ENCODE measurements around the gene CCDC3. TPM values are rescaled to one million over a fixed set of nuclear protein-coding genes. Genes with fewer than 3 reads are reported as not detected.
"Not testable (repeated sequence)": the region's sequence is repeated elsewhere in the genome, so short reads cannot be mapped to it uniquely, and the experiment has no call there.

Gene CCDC3
- total RNA-seq, 1 donor from 2014 or later = 0.09 TPM

DNA sequence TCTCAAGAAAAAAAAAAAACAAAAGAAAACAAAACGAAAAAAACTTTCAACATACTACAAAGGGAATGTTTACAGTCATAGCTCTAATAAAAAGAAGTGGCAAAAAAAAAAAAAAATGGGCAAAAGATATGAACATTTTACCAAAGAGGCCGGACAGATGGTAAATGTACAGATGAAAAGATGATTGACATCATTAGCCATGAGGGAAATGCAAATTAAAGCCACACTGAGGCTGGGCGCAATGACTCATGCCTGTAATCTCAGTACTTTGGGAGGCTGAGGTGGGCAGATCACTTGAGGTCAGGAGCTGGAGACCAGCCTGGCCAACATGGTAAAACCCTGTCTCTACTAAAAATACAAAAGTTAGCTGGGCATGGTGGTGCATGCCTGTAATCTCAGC, 17.9 kb downstream of the CCDC3 start:
- H3K4me1 Mint-ChIP-seq; intact Hi-C loops (cut with micrococcal nuclease); H3K4me3 Mint-ChIP-seq; H3K36me3 Mint-ChIP-seq (ENCODE audit: low read depth); H3K27ac Mint-ChIP-seq; H3K27me3 Mint-ChIP-seq; H3K9me3 Mint-ChIP-seq; DNase-seq: not testable (repeated sequence)

DNA sequence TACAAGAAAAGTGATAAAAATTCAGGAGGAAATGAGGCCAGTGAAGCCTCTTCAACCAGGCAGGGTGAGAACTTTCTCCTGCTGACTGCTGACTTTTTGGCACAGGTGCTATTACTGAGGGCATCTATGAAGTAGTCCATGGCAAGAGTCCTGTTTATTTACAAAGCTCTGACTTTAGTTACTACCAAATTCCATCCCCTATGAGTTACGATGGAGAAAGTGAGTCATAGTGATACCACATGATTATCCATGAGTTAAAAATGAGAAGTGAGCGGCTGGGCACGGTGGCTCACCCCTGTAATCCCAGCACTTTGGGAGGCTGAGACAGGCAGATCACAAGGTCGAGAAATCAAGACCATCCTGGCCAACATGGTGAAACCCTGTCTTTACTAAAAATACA, 19.9 kb downstream of the CCDC3 start:
- no peaks in the 10 kb centered on the region for H3K36me3 Mint-ChIP-seq (ENCODE audit: low read depth)
- no peaks in the 10 kb centered on the region for H3K4me1 Mint-ChIP-seq
- no peaks in the 10 kb centered on the region for H3K9me3 Mint-ChIP-seq
- DNase-seq = no peak
- H3K27me3 Mint-ChIP-seq = peaks cover 2% of the 10 kb centered on the region
- intact Hi-C loops (cut with micrococcal nuclease) = no loop called here
- H3K4me3 Mint-ChIP-seq = no peak overlapping the region
- no peak overlapping the region for H3K27ac Mint-ChIP-seq

GRCh38 chr10:12980713-12981306, 20.7 kb downstream of the CCDC3 start:
- intact Hi-C loops (cut with micrococcal nuclease) = no loop called here
- no peak overlapping the region for H3K4me3 Mint-ChIP-seq
- H3K27me3 Mint-ChIP-seq = peaks cover 2% of the 10 kb centered on the region
- no peak for DNase-seq
- no peaks in the 10 kb centered on the region for H3K9me3 Mint-ChIP-seq
- no peak overlapping the region for H3K27ac Mint-ChIP-seq
- no peaks in the 10 kb centered on the region for H3K4me1 Mint-ChIP-seq
- no peaks in the 10 kb centered on the region for H3K36me3 Mint-ChIP-seq (ENCODE audit: low read depth)

DNA sequence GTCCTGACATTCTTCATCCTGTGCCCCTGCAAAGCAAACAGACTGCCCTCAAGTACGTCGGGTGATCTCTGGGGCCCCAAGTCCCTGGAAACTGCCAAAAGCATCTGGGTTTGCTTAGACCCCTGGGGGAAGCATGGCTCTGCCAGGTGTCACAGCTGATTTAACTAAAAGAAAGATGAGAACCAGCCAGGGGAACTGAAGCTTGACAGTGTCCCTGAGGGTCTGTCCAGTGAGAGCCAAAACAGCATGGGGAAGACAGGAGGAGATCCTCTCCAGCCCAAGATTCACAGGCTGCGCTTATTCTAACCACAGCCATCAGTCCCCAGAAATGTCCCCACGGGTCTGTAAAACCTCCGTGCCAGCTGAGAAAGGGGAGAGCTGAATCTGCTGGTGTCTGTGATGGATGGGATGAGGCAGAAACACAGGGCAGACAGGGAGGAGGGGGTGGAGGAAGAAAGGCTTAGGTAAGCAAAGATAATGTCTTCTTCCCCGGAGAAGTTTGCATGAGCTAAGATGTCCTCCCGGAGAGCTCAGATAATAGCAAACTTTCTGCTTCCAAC, 21.3 kb downstream of the CCDC3 start:
- Mint-ChIP-seq H3K4me3 (no peak overlapping the region), H3K27me3 (peaks cover 2% of the 10 kb centered on the region), H3K9me3 (no peaks in the 10 kb centered on the region), H3K4me1 (no peaks in the 10 kb centered on the region), H3K27ac (no peak overlapping the region), H3K36me3 (ENCODE audit: low read depth) (no peaks in the 10 kb centered on the region)
- intact Hi-C loops (cut with micrococcal nuclease) = no loop called here
- no peak for DNase-seq

GRCh38 chr10:12978891-12979290, 22.6 kb downstream of the CCDC3 start:
- no peaks in the 10 kb centered on the region for H3K4me1 Mint-ChIP-seq
- no peak for DNase-seq
- intact Hi-C loops (cut with micrococcal nuclease) = no loop called here
- H3K36me3 Mint-ChIP-seq (ENCODE audit: low read depth) = no peaks in the 10 kb centered on the region
- no peaks in the 10 kb centered on the region for H3K9me3 Mint-ChIP-seq
- H3K27me3 Mint-ChIP-seq = peaks cover 2% of the 10 kb centered on the region
- no peak overlapping the region for H3K4me3 Mint-ChIP-seq
- no peak overlapping the region for H3K27ac Mint-ChIP-seq

DNA sequence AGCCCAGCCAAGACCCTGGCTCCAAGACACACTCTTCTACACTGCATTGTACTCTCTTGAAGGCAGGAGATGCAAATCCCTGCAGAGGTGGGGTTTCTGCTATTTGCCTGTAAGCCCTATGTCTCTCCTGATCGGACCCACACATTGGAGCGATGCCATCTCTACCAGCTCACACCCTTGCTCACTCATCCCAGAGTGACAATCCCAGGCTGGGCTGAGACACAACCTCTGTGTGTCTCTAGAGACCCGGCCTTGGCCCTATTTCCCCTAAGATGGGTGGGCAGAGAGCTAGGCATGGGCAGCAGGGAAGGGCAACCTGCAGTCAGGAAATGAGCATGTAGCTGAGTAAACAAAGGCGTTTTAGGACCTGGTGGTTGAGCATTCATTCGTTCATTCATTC, 25.6 kb downstream of the CCDC3 start:
- Mint-ChIP-seq H3K36me3 (ENCODE audit: low read depth) (no peaks in the 10 kb centered on the region), H3K27me3 (peaks cover 2% of the 10 kb centered on the region), H3K27ac (no peak overlapping the region), H3K4me1 (no peaks in the 10 kb centered on the region), H3K4me3 (no peak overlapping the region), H3K9me3 (no peaks in the 10 kb centered on the region)
- DNase-seq = no peak
- intact Hi-C loops (cut with micrococcal nuclease) = no loop called here

DNA sequence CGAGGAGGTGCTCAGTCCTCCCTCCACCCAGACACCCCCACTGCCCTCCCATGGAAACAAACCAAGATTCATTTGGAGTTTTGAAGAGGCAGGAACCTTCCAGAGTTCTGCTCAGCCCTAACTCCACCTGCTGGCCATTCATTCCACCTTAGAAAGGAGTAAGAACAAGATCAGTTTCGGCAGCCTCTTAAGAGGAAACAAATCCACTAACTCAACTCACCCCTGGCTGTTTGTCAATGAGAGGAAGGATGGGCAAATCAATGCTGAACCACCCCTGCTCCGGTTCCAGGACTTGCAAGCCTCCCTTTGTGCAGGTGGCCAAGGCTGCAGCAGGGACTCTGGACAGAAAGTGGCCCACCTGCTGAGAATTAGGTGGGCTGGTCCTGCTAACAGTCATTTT, 26.2 kb downstream of the CCDC3 start:
- Mint-ChIP-seq H3K27ac (no peak overlapping the region), H3K4me1 (no peaks in the 10 kb centered on the region), H3K4me3 (no peak overlapping the region), H3K9me3 (no peaks in the 10 kb centered on the region), H3K36me3 (ENCODE audit: low read depth) (no peaks in the 10 kb centered on the region), H3K27me3 (peaks cover 2% of the 10 kb centered on the region)
- intact Hi-C loops (cut with micrococcal nuclease) = no loop called here
- DNase-seq = no peak

DNA sequence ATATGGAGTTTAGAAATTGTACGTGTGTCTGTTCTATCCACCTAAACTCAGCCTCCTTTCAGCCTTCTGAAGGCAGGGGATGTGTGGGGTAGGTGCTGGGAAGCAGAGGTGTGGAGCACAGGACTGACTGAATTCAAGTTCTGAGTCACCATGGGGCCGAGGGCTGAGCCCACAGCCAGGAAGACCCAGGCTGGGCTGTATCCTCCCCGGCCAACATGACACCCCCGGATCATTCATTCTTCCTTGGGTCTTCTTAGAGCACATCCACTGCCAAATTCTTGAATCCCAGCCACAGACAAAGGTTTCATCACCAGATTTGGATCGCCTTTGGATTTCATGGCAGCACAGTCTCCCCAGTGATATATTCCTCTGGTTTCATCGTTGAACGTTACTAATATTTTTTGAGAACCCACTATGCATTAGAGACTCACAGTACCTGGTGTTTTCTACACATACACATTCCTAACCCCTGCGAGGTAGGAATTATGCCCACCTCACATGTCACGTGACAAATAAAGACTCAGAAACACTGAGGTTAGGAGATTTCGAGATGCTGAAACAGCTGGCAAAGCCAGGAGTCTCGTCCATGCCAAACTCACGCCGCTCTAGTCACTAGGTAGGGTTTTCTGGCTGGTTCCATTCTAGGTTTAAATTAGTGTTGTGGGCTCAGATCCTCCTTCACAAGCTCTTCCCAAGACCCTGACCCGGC, 26.9 kb downstream of the CCDC3 start:
- DNase-seq = no peak
- intact Hi-C loops (cut with micrococcal nuclease) = no loop called here
- Mint-ChIP-seq H3K27me3 (peaks cover 2% of the 10 kb centered on the region), H3K27ac (no peak overlapping the region), H3K9me3 (no peaks in the 10 kb centered on the region), H3K4me3 (no peak overlapping the region), H3K36me3 (ENCODE audit: low read depth) (no peaks in the 10 kb centered on the region), H3K4me1 (no peaks in the 10 kb centered on the region)

DNA sequence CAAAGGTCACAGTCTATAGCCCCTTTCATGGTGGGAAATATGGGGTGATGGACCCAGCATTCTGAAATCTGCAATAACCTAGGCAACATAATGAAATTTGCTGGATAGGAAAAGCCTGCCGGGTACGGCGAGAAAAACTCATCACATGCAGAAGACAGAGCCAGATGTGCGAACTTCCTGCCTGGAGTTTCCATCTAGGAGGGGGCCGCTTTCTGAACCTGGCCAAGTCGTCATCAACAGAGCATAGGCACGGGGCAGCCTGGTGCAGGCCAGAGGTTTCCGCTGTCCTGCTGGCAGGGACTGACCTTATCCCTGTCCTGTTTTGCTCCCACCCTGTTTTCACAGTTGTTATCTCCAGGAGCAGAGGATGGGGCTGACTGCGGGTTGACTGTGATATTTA, 27.4 kb downstream of the CCDC3 start:
- intact Hi-C loops (cut with micrococcal nuclease) = no loop called here
- H3K36me3 Mint-ChIP-seq (ENCODE audit: low read depth) = no peaks in the 10 kb centered on the region
- H3K4me3 Mint-ChIP-seq = no peak overlapping the region

DNA sequence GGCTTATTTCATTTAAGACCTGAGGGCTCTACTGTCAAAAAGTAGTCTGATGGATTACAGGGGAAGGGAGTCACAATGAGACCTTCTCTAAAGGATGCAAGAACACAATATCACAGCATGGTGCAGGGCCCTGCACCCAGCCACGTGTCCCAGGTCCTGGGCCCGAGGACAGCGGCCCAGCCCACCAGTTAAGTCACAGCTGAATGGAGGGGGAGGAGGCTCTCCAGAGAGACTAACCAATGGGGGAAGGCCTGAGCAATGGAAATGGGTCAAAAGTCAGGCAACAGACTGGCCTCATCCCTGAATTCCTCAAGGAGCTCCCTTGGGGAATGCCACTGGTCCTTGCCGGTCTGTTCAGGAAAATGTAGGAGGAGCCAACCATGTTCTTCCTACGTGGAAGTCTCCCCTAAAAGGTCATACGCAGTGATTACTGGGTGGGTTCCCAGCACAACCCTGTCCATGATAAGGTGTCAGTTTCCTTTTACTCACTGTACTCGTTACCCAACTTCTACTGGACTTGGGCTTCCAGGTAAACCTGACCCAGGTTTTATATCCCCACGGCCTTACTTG, 28.3 kb downstream of the CCDC3 start:
- no peak overlapping the region for H3K27ac Mint-ChIP-seq
- DNase-seq = no peak
- H3K4me1 Mint-ChIP-seq = no peaks in the 10 kb centered on the region
- peaks cover 2% of the 10 kb centered on the region for H3K27me3 Mint-ChIP-seq
- H3K36me3 Mint-ChIP-seq (ENCODE audit: low read depth) = no peaks in the 10 kb centered on the region
- H3K9me3 Mint-ChIP-seq = peaks cover 7% of the 10 kb centered on the region
- intact Hi-C loops (cut with micrococcal nuclease) = no loop called here
- H3K4me3 Mint-ChIP-seq = no peak overlapping the region

More for the DNA sequence above, 27.4 kb downstream of the CCDC3 start:
- H3K27me3 Mint-ChIP-seq = peaks cover 2% of the 10 kb centered on the region
- no peak overlapping the region for H3K27ac Mint-ChIP-seq
- H3K9me3 Mint-ChIP-seq = peaks cover 1% of the 10 kb centered on the region
- H3K4me1 Mint-ChIP-seq = no peaks in the 10 kb centered on the region
- DNase-seq = no peak

- no peaks in the 10 kb centered on the region for H3K36me3 Mint-ChIP-seq (ENCODE audit: low read depth)
- peaks cover 8% of the 10 kb centered on the region for H3K9me3 Mint-ChIP-seq
- intact Hi-C loops (cut with micrococcal nuclease) = no loop called here
- H3K27me3 Mint-ChIP-seq = peaks cover 2% of the 10 kb centered on the region
- no peak overlapping the region for H3K27ac Mint-ChIP-seq
- no peak overlapping the region for H3K4me3 Mint-ChIP-seq
- no peak for DNase-seq
- no peaks in the 10 kb centered on the region for H3K4me1 Mint-ChIP-seq
These were observed 29.4 kb downstream of the CCDC3 start for GRCh38 chr10:12972146-12972545.

DNA sequence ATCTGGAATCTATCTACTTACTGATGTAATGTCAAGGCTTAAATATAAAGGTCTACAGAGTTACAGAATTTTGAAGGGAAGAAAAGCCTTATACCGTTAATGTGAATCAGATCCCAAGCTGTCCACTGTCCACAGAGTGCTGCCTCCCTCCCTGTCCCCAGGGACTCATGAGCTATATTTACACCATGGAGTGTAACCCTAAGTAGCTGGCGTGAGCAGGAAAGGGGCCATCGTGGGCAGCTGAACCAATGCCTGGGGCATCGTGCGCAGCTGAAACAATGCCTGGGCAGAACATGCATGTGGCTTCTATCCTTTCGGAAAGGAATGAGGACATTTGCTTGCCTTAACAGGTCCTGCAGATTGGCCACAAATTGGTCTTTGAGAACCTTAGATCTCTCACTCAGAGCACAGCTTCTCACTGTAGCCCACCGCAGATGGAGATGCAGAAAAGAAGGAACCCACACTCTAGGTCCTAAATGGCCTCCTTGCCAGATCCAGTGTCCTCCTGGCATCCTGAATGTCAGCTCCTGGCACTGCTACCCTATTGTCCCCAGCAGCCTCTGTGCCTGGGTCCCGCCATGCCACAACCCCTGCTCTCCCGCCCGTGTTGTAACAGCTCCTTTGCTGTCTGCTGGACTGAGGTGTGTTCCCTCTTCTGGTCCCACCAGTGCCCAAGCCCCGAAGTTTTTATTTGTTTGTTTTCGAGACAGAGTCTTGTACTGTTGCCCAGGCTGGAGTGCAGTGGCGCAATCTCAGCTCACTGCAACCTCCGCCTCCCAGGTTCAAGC, 30.3 kb downstream of the CCDC3 start:
- H3K9me3 Mint-ChIP-seq = peaks cover 12% of the 10 kb centered on the region
- H3K4me1 Mint-ChIP-seq = no peaks in the 10 kb centered on the region
- no peak overlapping the region for H3K4me3 Mint-ChIP-seq
- no peak for DNase-seq
- H3K27ac Mint-ChIP-seq = no peak overlapping the region
- intact Hi-C loops (cut with micrococcal nuclease) = no loop called here
- no peaks in the 10 kb centered on the region for H3K27me3 Mint-ChIP-seq
- no peaks in the 10 kb centered on the region for H3K36me3 Mint-ChIP-seq (ENCODE audit: low read depth)

GRCh38 chr10:12969951-12970350, 31.6 kb downstream of the CCDC3 start:
- Mint-ChIP-seq H3K9me3 (peaks cover 12% of the 10 kb centered on the region), H3K4me1 (no peaks in the 10 kb centered on the region), H3K27ac (no peak overlapping the region), H3K36me3 (ENCODE audit: low read depth) (no peaks in the 10 kb centered on the region), H3K4me3 (no peak overlapping the region), H3K27me3 (no peaks in the 10 kb centered on the region)
- intact Hi-C loops (cut with micrococcal nuclease) = no loop called here
- DNase-seq = no peak

GRCh38 chr10:12966067-12966466, 35.4 kb downstream of the CCDC3 start:
- H3K27ac Mint-ChIP-seq = no peak overlapping the region
- H3K27me3 Mint-ChIP-seq = no peaks in the 10 kb centered on the region
- intact Hi-C loops (cut with micrococcal nuclease) = no loop called here
- DNase-seq = no peak
- H3K4me3 Mint-ChIP-seq = no peak overlapping the region
- no peaks in the 10 kb centered on the region for H3K4me1 Mint-ChIP-seq
- no peaks in the 10 kb centered on the region for H3K36me3 Mint-ChIP-seq (ENCODE audit: low read depth)
- H3K9me3 Mint-ChIP-seq = peaks cover 12% of the 10 kb centered on the region
